Stimulated activated CD4-positive, alpha-beta T cell treated with anti-CD3 and anti-CD28 coated beads, Interleukin-1b, Interleukin-23, amount 100 ng/mL, for 48 hours (primary cell): Measurements from ENCODE around the gene GAS7.

Experiments used
- DNase-seq: peaks from one replicate; pipeline ENCODE4 v3.0.0-alpha.2; 2020

The GAS7 gene

GRCh38 chr17:9868552-9868951 lies 329.9 kb downstream of the GAS7 start:
- DNase-seq, result no peak

GRCh38 chr17:9865586-9865985 lies 332.8 kb downstream of the GAS7 start:
- no peak for DNase-seq

GRCh38 chr17:9862949-9863348 lies 335.5 kb downstream of the GAS7 start:
- no peak for DNase-seq

DNA sequence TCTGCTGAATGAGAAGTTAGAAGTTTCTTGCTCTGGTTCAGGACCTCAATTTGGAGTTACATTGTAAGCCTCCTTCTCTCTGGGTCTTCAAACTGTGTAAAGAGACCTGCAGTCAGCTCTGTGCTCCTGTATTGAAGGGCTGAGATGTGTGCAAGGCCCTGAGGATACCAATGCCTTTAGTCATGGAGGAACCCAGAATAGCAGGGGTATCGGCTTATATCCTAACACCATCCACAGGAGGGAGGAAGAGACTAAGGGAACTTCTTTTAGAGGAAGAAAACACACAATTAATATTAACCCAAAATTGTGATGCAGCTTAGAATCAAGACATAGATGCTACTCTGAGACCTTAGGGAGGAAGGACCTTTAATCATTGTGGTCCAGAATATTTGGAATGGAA lies 336.2 kb downstream of the GAS7 start:
- DNase-seq, result no peak

DNA sequence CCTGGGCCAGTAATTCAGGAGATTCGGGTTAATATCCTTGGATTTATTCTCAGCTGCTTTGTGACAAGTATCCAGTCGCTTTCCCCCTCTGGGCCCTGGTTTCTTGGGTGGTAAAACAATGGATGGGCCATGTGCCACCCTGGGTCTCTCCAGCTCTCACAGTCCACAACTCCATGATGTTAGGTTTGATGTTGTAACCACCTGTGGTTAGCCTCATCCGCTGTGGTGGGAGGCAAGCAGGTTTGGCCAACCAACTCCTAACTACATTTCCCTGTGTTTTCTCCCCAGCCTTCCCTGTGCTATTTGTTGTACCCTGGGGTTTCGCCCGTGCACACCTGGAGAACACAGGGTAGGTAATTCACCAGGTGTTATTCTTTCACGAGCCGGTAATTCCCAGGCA lies 337.6 kb downstream of the GAS7 start:
- no peak for DNase-seq
